ENCODE results near the gene SEPTIN10. TPM values are rescaled to one million over a fixed set of nuclear protein-coding genes. Genes with fewer than 3 reads are reported as not detected.

Gene SEPTIN10
- total and polyA plus RNA-seq, 7 experiments from 2014 or later = 0.53 to 5.9 (median 2.0) TPM

GRCh38 chr2:109523536-109524361 lies 90.0 kb downstream of the SEPTIN10 start:
- DNase-seq (no peak), ATAC-seq (peak; percentile 16)
- CTCF ChIA-PET = interaction anchor here (1.1 kb wide), 1 partner anchor 395 kb away, joined by 3 read pairs; no protein-coding TSS in a partner anchor
- H3K4me1 Mint-ChIP-seq = no peaks in the 10 kb centered on the region
- Histone ChIP-seq H3K36me3 (ENCODE audit: control insufficient read depth in 2 of 3, insufficient read depth in 3 of 3, low read length in 3 of 3) (no peaks in the 10 kb centered on the region), H3K27me3 (ENCODE audit: control insufficient read depth in 2 of 2, insufficient read depth in 2 of 2, low read length in 2 of 2) (no peaks in the 10 kb centered on the region), H3K4me3 (ENCODE audit: low read length) (no peak overlapping the region), H3K4me1 (ENCODE audit: control insufficient read depth in 2 of 2, insufficient read depth in 2 of 2, low read length in 2 of 2) (no peaks in the 10 kb centered on the region), H3K27ac (ENCODE audit: low read depth, low read length) (no peak overlapping the region), H3K9me3 (ENCODE audit: control insufficient read depth in 2 of 3, low read length in 3 of 3) (no peaks in the 10 kb centered on the region)
- H3K9me3 Mint-ChIP-seq = no peaks in the 10 kb centered on the region
- no peak overlapping the region for H3K27ac Mint-ChIP-seq
- no peaks in the 10 kb centered on the region for H3K36me3 Mint-ChIP-seq
- POLR2A ChIA-PET = no interaction called here
- no peak overlapping the region for H3K4me3 Mint-ChIP-seq
- H3K27me3 Mint-ChIP-seq = peaks cover 0 to 6% (median 0%) of the 10 kb centered on the region in 5 donors
- intact Hi-C loops (cut with micrococcal nuclease) = no loop called here

GRCh38 chr2:109523121-109523520 lies 90.6 kb downstream of the SEPTIN10 start:
- DNase-seq (no peak), ATAC-seq (no peak)
- no peak overlapping the region for H3K4me3 Mint-ChIP-seq
- Histone ChIP-seq H3K9me3 (ENCODE audit: control insufficient read depth in 2 of 3, low read length in 3 of 3) (no peaks in the 10 kb centered on the region), H3K4me1 (ENCODE audit: control insufficient read depth in 2 of 2, insufficient read depth in 2 of 2, low read length in 2 of 2) (no peaks in the 10 kb centered on the region), H3K27ac (ENCODE audit: low read depth, low read length) (no peak overlapping the region), H3K36me3 (ENCODE audit: control insufficient read depth in 2 of 3, insufficient read depth in 3 of 3, low read length in 3 of 3) (no peaks in the 10 kb centered on the region), H3K4me3 (ENCODE audit: low read length) (no peak overlapping the region), H3K27me3 (ENCODE audit: control insufficient read depth in 2 of 2, insufficient read depth in 2 of 2, low read length in 2 of 2) (no peaks in the 10 kb centered on the region)
- CTCF ChIA-PET = interaction anchor here (1.1 kb wide), 1 partner anchor 395 kb away, joined by 3 read pairs; no protein-coding TSS in a partner anchor
- peaks cover 0 to 6% (median 0%) of the 10 kb centered on the region in 5 donors for H3K27me3 Mint-ChIP-seq
- POLR2A ChIA-PET = no interaction called here
- H3K9me3 Mint-ChIP-seq = no peaks in the 10 kb centered on the region
- no peaks in the 10 kb centered on the region for H3K4me1 Mint-ChIP-seq
- H3K36me3 Mint-ChIP-seq = no peaks in the 10 kb centered on the region
- H3K27ac Mint-ChIP-seq = no peak overlapping the region
- intact Hi-C loops (cut with micrococcal nuclease) = no loop called here

- no peaks in the 10 kb centered on the region for H3K4me1 Mint-ChIP-seq
Observed at GRCh38 chr2:109522063-109522374, 91.7 kb downstream of the SEPTIN10 start.

DNA sequence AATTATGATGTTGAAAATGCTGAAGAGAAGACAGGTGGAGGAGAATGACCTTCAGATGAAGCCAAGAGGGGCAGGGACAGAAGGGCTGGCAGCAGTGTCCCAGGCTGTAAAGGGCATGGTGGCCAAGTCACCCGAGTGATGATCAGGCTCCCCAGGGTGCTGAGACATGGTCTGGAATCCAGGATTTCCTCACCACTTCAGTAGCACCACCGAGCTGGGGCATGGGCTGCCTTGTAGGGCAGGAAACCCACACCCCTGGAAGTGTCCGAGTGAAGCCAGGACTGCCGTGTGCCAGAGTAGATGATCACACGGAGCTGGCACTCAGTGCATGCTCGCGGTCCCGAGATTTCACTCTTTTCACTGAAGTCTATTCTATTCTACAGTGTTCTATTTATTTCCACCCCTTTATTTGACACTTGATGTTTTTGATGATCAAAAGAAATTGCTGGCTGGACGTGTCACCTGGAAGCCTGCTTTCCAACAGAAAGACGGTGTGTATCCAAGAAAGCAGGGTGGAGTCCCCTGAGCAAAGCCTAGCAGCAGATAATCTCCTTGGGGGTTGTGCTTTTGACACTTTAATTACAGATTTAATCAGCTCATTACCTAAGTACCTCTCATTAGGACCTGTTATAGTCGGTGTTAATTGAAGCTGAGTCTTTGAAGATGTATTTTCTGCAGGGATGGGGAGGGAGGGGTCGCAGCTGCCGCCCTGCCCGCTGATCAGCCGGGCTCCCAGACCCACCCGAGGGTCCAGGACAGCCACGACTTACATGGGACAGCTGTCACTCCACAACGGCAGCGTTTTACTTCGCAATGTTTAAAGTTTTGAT lies 92.3 kb downstream of the SEPTIN10 start:
- Mint-ChIP-seq H3K9me3 (no peaks in the 10 kb centered on the region), H3K4me3 (no peak overlapping the region), H3K27ac (no peak overlapping the region), H3K27me3 (no peaks in the 10 kb centered on the region), H3K36me3 (no peaks in the 10 kb centered on the region), H3K4me1 (no peaks in the 10 kb centered on the region)
- no peak overlapping the region for H3K4me3 ChIP-seq (ENCODE audit: low read length)
- no peaks in the 10 kb centered on the region for H3K4me1 ChIP-seq (ENCODE audit: control insufficient read depth in 2 of 2, insufficient read depth in 2 of 2, low read length in 2 of 2)
- POLR2A ChIA-PET = interaction anchor here (0.7 kb wide), 1 partner anchor 523 kb away, joined by 4 read pairs; no protein-coding TSS in a partner anchor
- no peaks in the 10 kb centered on the region for H3K9me3 ChIP-seq (ENCODE audit: control insufficient read depth in 2 of 3, low read length in 3 of 3)
- DNase-seq = no peak
- no peaks in the 10 kb centered on the region for H3K27me3 ChIP-seq (ENCODE audit: control insufficient read depth in 2 of 2, insufficient read depth in 2 of 2, low read length in 2 of 2)
- H3K36me3 ChIP-seq (ENCODE audit: control insufficient read depth in 2 of 3, insufficient read depth in 3 of 3, low read length in 3 of 3) = no peaks in the 10 kb centered on the region
- no peak overlapping the region for H3K27ac ChIP-seq (ENCODE audit: low read depth, low read length)
- intact Hi-C loops (cut with micrococcal nuclease) = no loop called here
- ATAC-seq = no peak
- CTCF ChIA-PET = interaction anchor here (0.6 to 0.7 kb wide), 2 partner anchors 25 to 44 kb away, joined by 3 to 6 read pairs; no protein-coding TSS in a partner anchor

More at GRCh38 chr2:109522063-109522374, 91.7 kb downstream of the SEPTIN10 start:
- POLR2A ChIA-PET = interaction anchor here (0.7 kb wide), 1 partner anchor 523 kb away, joined by 4 read pairs; no protein-coding TSS in a partner anchor
- CTCF ChIA-PET = interaction anchor here (0.6 kb wide), 1 partner anchor 43 kb away, joined by 6 read pairs; no protein-coding TSS in a partner anchor
- intact Hi-C loops (cut with micrococcal nuclease) = no loop called here
- Mint-ChIP-seq H3K27me3 (no peaks in the 10 kb centered on the region), H3K4me3 (no peak overlapping the region), H3K36me3 (no peaks in the 10 kb centered on the region), H3K9me3 (no peaks in the 10 kb centered on the region), H3K27ac (no peak overlapping the region)
- Histone ChIP-seq H3K27ac (ENCODE audit: low read depth, low read length) (no peak overlapping the region), H3K27me3 (ENCODE audit: control insufficient read depth in 2 of 2, insufficient read depth in 2 of 2, low read length in 2 of 2) (no peaks in the 10 kb centered on the region), H3K36me3 (ENCODE audit: control insufficient read depth in 2 of 3, insufficient read depth in 3 of 3, low read length in 3 of 3) (no peaks in the 10 kb centered on the region), H3K4me1 (ENCODE audit: control insufficient read depth in 2 of 2, insufficient read depth in 2 of 2, low read length in 2 of 2) (no peaks in the 10 kb centered on the region), H3K4me3 (ENCODE audit: low read length) (no peak overlapping the region), H3K9me3 (ENCODE audit: control insufficient read depth in 2 of 3, low read length in 3 of 3) (no peaks in the 10 kb centered on the region)
- ATAC-seq (no peak), DNase-seq (no peak)

- Mint-ChIP-seq H3K36me3 (no peaks in the 10 kb centered on the region), H3K4me3 (no peak overlapping the region), H3K27me3 (no peaks in the 10 kb centered on the region), H3K4me1 (no peaks in the 10 kb centered on the region), H3K27ac (no peak overlapping the region), H3K9me3 (no peaks in the 10 kb centered on the region)
- Histone ChIP-seq H3K27me3 (ENCODE audit: control insufficient read depth in 2 of 2, insufficient read depth in 2 of 2, low read length in 2 of 2) (no peaks in the 10 kb centered on the region), H3K36me3 (ENCODE audit: control insufficient read depth in 2 of 3, insufficient read depth in 3 of 3, low read length in 3 of 3) (no peaks in the 10 kb centered on the region), H3K27ac (ENCODE audit: low read depth, low read length) (no peak overlapping the region), H3K4me1 (ENCODE audit: control insufficient read depth in 2 of 2, insufficient read depth in 2 of 2, low read length in 2 of 2) (no peaks in the 10 kb centered on the region), H3K9me3 (ENCODE audit: control insufficient read depth in 2 of 3, low read length in 3 of 3) (no peaks in the 10 kb centered on the region), H3K4me3 (ENCODE audit: low read length) (no peak overlapping the region)
- no peak for ATAC-seq
- ChIA-PET CTCF (interaction anchor here (1.0 to 1.3 kb wide), 2 partner anchors 9 to 392 kb away, joined by 3 to 4 read pairs; no protein-coding TSS in a partner anchor), POLR2A (no interaction called here)
- DNase-seq = no peak
- intact Hi-C loops (cut with micrococcal nuclease) = loop anchor here in 1 of 2 donors (10.0 kb wide), 1 partner anchor 175 kb away; no protein-coding TSS in a partner anchor
Observed at GRCh38 chr2:109519513-109519912, 94.3 kb downstream of the SEPTIN10 start.

GRCh38 chr2:109517118-109517889 lies 96.5 kb downstream of the SEPTIN10 start:
- H3K4me1 ChIP-seq (ENCODE audit: control insufficient read depth in 2 of 2, insufficient read depth in 2 of 2, low read length in 2 of 2) = no peaks in the 10 kb centered on the region
- ChIA-PET POLR2A (no interaction called here), CTCF (no interaction called here)
- Mint-ChIP-seq H3K4me3 (no peak overlapping the region), H3K36me3 (no peaks in the 10 kb centered on the region), H3K9me3 (no peaks in the 10 kb centered on the region), H3K27ac (no peak overlapping the region), H3K27me3 (no peaks in the 10 kb centered on the region), H3K4me1 (peaks cover 0 to 7% (median 0%) of the 10 kb centered on the region in 7 donors)
- H3K36me3 ChIP-seq (ENCODE audit: control insufficient read depth in 2 of 3, insufficient read depth in 3 of 3, low read length in 3 of 3) = no peaks in the 10 kb centered on the region
- H3K27me3 ChIP-seq (ENCODE audit: control insufficient read depth in 2 of 2, insufficient read depth in 2 of 2, low read length in 2 of 2) = no peaks in the 10 kb centered on the region
- no peak overlapping the region for H3K27ac ChIP-seq (ENCODE audit: low read depth, low read length)
- no peaks in the 10 kb centered on the region for H3K9me3 ChIP-seq (ENCODE audit: control insufficient read depth in 2 of 3, low read length in 3 of 3)
- intact Hi-C loops (cut with micrococcal nuclease) = loop anchor here in 1 of 2 donors (10.0 kb wide), 1 partner anchor 173 kb away; no protein-coding TSS in a partner anchor
- no peak for ATAC-seq
- no peak for DNase-seq
- H3K4me3 ChIP-seq (ENCODE audit: low read length) = no peak overlapping the region
